Omental fat pad (tissue), 4 donors: ENCODE measurements around the gene PRKCA. TPM values are rescaled to one million over a fixed set of nuclear protein-coding genes. Genes with fewer than 3 reads are reported as not detected.

Experiments
- ATAC-seq: fragments of 150-250 bp; one replicate; pipeline ENCODE4 v1.9.1; 2016; ENCODE audit warnings: mild to moderate bottlenecking, moderate library complexity; ENCODE audit not compliant: low FRiP score
- DNase-seq: peaks from one replicate; pipeline ENCODE4 v3.0.0-alpha.2; 2019; ENCODE audit warnings: low spot score
- total RNA-seq, 4 donors: library from RNA; depleted of rRNA; stranded (reverse); fragments of >200 nt; gene quantifications; one replicate each; pipeline ENCODE4 v1.1.0, GENCODE V29; 2016
- TF ChIP-seq, protein P1 (sequence below), 3 donors: fragments of 450-650 bp; IDR thresholded peaks; one replicate each; pipeline ENCODE4 v1.5.1; 2016 to 2017; ENCODE audit warnings: antibody characterized with exemption in 3 of 3, mild to moderate bottlenecking in 3 of 3, moderate library complexity in 2 of 3

The PRKCA gene
- total RNA-seq, 4 donors from 2014 or later = 6.7 to 14.3 (median 10.3) TPM

DNA sequence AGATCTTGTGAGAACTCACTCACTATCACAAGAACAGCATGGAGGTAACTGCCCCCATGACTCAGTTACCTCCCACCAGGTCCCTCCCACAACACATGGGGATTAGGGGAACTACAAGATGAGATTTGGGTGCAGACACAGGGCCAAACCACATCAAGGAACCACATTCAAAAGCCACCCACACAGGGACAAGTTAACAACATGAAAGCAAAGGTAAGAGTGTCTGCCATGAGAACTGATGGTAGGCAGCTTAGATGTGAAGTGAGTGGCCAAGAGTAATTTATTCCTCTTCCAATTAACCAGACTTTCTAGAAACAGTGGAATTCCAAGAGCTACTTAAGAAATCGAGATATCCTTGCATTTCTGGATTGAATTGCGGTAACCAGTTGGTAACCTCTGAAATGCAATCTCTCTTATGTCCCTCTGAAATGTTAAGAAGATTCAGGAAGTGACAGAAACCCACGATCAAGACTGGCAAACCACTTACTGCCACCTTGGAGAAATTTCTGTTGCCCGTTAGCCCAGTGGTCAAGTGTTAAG lies 365.1 kb downstream of the PRKCA start:
- ATAC-seq (no peak), DNase-seq (no peak)
- TF ChIP-seq, protein P1, sequence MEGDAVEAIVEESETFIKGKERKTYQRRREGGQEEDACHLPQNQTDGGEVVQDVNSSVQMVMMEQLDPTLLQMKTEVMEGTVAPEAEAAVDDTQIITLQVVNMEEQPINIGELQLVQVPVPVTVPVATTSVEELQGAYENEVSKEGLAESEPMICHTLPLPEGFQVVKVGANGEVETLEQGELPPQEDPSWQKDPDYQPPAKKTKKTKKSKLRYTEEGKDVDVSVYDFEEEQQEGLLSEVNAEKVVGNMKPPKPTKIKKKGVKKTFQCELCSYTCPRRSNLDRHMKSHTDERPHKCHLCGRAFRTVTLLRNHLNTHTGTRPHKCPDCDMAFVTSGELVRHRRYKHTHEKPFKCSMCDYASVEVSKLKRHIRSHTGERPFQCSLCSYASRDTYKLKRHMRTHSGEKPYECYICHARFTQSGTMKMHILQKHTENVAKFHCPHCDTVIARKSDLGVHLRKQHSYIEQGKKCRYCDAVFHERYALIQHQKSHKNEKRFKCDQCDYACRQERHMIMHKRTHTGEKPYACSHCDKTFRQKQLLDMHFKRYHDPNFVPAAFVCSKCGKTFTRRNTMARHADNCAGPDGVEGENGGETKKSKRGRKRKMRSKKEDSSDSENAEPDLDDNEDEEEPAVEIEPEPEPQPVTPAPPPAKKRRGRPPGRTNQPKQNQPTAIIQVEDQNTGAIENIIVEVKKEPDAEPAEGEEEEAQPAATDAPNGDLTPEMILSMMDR (IDR thresholded peaks at IDR 0.05) = no peak

DNA sequence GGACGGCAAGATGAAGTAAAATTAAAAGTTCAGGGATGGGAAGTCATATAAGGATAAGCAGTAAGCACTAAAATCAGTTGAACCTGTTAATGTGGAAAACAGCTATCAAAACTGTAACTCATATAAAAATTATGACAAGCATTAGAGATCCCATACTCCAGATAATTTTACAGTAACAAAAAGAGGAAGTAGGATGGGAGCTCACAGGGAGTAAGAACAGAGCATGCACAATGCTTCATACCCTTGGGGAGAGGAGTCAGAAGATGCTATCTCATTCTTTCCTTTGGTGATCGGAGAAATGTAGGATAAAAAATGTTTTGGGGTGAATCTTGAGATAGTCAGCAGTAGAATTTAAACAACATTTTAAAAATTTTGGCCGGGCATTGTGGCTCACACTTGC lies 367.8 kb downstream of the PRKCA start:
- no peak for DNase-seq
- TF ChIP-seq, protein P1 (IDR thresholded peaks at IDR 0.05) = no peak
- no peak for ATAC-seq

DNA sequence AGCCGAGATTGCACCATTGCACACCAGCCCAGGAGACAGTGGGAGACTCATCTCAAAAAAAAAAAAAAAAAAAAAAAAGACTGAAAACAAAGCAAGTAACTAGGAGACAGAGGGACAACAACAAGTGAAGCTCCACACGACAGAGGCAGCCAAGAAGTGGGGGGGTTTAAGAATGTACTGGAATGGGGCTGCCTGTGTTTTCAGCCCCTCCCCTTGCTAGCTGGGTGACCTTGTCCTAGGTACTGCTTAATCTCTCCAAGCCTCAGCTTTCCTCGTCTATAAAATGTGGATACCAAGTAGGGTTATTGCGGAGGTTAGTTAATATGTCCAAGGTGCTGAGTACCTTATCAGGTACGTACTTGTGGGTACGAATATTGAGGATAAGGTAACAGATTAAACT lies 368.7 kb downstream of the PRKCA start:
- no peak for DNase-seq
- no peak for ATAC-seq
- TF ChIP-seq, protein P1 (IDR thresholded peaks at IDR 0.05) = no peak

DNA sequence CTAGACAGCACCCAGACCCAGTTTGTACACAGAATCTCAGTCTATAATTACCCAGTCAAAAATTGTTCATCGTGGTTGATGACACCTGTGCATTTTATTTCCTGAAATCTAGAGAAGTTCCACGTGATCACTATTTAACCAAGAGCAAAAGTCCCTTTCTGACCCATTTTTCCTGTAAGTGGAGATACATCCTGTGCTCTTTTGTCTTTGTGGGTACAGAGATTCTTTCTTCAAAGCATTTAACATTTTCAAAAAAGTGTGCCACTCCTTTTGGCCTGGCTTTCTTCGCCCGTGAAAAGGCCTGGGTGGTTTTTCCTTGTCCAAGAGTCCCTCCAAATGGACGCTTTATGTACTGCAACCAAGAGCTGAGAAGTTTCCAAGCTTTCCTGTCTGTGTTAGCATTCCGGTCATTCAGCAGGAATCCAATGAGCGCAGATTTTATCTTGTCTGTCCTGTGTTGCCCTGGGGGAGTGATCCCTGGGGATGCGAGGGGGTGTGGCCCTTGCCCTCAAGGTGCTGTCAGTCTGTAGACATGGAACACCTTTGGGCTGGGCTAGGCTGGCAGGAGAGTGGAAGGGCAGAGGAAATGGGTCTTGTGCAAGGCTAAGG lies 371.4 kb downstream of the PRKCA start:
- ATAC-seq = peak; percentile 59
- DNase-seq = no peak
- TF ChIP-seq, protein P1 (IDR thresholded peaks at IDR 0.05) = peak in 1 of 3 donors; percentile 13

DNA sequence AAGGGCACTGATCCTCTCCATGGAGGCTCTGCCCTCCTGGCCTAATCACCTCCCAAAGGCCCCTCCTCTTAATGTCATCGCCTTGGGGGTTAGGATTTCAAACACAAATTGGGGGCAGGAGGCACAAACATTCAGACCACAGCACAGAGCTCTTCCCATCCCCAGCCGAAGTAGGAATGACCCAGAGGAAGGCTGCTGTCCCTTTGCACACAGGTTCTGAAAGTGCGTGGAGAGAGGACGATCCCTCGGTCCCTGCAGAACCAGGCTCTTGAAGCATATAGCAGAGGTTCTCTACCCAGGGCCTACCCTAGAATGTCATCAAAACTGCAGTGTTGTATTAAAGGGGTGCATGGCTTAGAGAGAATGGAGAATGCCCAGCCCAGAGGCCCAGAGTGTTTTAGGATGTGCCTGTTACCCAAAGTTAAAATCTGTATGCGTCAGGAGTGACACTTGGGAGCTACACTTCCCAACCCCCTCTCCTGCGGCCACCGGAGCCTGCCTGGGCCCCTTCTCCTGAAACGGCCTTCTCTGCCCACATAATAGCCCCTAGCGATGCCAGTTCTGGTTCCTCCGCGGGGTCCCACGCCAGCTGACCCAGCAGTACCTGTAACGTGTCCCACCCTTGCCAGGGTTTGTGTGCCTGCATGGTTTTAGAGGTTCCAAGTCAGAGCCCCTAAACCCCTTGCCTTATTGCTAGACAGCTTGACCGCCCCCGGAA lies 373.0 kb downstream of the PRKCA start:
- TF ChIP-seq, protein P1 (IDR thresholded peaks at IDR 0.05) = no peak
- DNase-seq (no peak), ATAC-seq (no peak)

DNA sequence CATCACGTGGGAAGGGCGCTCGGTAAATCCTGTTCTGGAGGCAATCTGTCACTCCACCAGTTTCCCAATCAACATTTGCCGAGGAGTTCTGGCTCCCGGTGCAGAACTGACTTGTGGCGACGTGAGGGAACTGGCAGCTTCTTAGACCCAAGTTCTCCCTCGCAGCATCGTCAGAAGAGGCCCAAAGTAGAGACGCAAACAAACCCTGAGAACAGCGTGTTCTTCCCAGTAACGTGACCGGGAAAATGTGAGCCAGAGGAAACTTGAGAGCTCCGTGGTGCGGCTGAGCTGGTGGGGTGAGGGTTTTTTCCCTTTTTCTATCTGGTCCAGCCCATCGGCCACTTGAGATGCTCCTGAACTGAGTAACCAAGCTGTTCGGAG lies 373.6 kb downstream of the PRKCA start:
- DNase-seq = no peak
- no peak for ATAC-seq
- TF ChIP-seq, protein P1 (IDR thresholded peaks at IDR 0.05) = no peak

DNA sequence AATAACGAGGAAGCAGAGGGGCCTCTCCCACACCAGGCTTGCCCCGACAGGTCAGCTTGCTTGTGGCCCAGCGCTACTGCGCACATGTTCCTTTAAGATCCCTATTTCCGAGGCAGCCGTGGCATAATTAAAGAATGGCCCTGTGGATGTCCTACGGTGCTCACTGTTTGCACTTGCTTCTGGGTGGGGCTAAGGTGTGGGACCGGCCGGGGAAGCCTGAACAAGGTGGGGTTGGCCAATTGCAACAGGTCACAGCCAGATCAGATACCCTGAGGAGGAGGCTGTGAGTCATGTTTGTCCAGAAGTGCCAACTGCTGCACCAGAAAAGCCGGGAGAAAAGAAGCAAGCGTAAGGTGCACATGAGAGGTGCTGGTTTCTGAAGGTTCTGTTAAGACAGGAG lies 374.0 kb downstream of the PRKCA start:
- ATAC-seq = no peak
- TF ChIP-seq, protein P1 (IDR thresholded peaks at IDR 0.05) = no peak
- DNase-seq = no peak
